AML-193 (cell line): ENCODE results near the gene SPTBN4.
A peak's percentile ranks its signal among the peaks of the same experiment; 100 is the strongest.
"Not testable (repeated sequence)": the region's sequence is repeated elsewhere in the genome, so short reads cannot be mapped to it uniquely, and the experiment has no call there.

Source experiments
- DNase-seq, 2 experiments: peaks; one replicate each; lab custom pipeline; 2025; lab: John Stamatoyannopoulos, UW

Gene SPTBN4

DNA sequence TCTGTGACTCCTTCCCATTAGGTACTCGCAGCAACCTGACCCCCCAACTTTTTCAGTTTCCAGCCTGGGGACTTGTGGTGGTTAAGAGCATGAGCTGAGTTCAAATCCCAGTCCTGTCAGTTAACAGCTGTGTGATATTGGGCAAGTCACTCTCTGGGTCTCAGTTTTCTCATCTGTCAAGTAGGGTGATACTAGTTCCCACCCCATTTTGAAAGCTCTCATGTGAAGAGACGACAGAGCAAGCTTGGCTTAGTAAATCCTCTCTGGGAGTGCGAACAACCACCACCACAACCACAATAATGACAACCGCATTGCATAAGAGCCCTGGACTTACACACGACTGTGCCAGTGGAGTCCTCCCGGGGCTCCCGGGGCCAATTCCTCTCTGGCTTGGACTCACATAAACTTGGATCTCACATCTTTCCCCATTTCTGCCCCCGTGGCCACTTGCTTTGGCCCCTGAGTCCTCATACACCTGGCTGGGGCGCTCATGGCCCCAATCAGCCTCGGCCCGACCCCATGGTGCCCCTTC is 1.7 kb upstream of the SPTBN4 start:
- peak; percentile 85 to 87 for DNase-seq

- peak; percentile 96 to 98 for DNase-seq
These were observed 1.1 kb upstream of the SPTBN4 start, which contains the start of gene BLVRB for GRCh38 chr19:40465557-40466218. TSS of gene BLVRB (minus strand) at chr19:40465745. CDS start at chr19:40465688, 57 bp downstream.

GRCh38 chr19:40466219-40466984 is 399 bp upstream of the SPTBN4 start:
- no peak for DNase-seq

DNA sequence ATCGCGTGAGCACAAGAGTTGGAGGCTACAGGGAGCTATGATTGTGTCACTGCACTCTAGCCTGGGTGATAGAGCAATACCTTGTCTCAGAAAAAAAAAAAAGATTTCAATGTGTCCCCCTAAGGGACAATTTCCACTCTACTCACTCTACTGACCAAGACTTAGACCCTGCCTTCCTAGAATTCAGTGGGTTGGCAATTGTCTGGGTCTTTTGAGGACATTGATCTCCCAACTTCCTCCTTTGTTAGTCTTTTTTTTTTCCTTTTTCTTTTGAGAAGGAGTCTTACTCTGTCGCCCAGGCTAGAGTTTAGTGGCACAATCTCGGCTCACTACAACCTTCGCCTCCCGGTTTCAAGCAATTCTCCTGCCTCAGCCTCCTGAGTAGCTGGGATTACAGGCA is 2.2 kb downstream of the SPTBN4 start:
- DNase-seq = peak; percentile 24 to 37

DNA sequence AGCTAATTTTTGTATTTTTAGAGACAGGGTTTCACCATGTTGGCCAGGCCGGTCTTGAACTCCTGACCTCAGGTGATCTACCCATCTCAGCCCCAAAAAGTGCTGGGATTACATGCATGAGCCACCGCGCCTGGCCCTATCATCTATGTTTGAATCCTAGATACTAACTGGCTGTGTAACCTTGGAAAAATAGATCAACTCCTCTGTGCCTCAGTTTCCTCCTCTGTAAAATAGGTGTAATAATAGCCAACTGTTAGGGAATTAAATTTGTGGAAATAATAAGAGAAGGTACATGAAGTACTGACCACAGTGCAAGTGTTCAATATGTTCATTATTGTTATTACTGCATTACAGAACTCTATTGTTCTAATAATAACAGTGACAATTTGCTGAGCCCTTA is 4.3 kb downstream of the SPTBN4 start:
- DNase-seq = no peak

GRCh38 chr19:40472516-40472915 is 5.7 kb downstream of the SPTBN4 start:
- DNase-seq = no peak

GRCh38 chr19:40474737-40475136 is 7.9 kb downstream of the SPTBN4 start:
- no peak for DNase-seq

GRCh38 chr19:40475878-40476644 is 9.3 kb downstream of the SPTBN4 start:
- DNase-seq = not testable (repeated sequence)

- DNase-seq = no peak
These were observed 19.2 kb downstream of the SPTBN4 start for GRCh38 chr19:40486017-40486416.

GRCh38 chr19:40489882-40490230 is 23.1 kb downstream of the SPTBN4 start:
- DNase-seq = no peak

DNA sequence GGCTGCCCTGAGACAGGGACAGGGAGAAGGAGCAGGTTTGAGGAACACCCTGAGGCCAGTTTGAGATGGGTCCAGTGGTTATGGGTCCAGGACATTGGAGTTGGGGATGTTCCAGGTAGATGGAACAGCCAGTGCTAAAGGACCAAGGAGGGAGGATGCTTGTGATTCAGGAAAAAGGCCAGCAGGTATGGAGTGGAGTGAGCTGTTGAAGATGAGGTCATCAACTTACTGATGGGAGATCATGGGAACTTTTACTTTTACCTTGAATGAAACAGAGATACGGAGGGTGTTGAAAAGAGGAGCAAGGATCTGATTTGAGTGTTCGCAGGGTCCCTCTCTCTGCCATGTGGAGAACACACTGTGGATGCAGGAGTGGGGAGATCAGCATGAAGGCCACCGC is 25.5 kb downstream of the SPTBN4 start:
- DNase-seq = no peak

- DNase-seq = no peak
These were observed 27.0 kb downstream of the SPTBN4 start for GRCh38 chr19:40493778-40494177.

DNA sequence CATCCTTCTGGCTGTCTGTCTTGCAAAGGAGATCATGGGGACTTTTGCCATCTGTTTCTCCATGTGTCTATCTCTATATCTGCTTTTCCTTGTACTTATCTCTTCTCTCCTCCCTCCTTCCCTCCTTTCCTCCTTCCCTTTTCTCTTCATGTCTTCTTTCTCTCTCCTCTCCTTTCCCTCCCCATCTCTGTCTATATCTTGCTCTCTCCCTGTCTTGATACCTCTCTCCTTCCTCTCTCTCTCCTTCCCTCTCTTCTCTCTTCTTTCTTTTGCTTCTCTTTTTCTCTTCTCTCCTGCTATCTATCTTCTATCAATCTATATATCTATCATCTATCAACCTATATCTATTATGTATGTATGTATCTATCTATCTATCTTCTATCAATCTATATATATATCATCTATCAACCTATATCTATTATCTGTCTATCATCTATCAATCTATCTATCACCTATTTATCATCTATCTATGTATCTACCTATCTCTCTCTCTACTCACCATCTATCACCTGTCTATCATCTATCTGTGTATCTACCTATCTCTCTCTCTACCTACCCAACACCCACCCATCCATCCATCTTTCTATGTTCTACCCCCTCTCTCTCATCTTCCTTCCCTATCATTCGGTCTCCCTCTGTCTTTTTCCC is 27.5 kb downstream of the SPTBN4 start:
- DNase-seq = no peak

- no peak for DNase-seq
These were observed 30.4 kb downstream of the SPTBN4 start for GRCh38 chr19:40497214-40497613.

DNA sequence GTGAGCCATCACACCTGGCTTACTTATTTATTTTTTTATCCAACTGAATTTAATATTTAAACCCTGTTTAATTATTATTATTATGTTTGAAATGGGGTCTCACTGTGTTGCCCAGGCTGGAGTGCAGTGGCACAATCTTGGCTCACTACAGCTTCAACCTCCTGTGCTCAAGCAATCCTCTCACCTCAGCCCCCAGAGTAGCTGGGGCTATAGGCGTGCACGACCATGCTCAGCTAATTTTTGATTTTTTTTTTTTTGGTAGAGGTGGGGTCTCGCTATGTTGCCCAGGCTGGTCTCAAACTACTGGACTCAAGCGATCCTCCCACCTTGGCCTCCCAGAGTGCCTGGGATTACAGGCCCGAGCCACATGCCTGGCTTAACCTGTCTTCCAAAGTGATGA is 32.5 kb downstream of the SPTBN4 start:
- no peak for DNase-seq

- not testable (repeated sequence) for DNase-seq
These were observed 34.1 kb downstream of the SPTBN4 start for GRCh38 chr19:40500678-40501530.

GRCh38 chr19:40501599-40501998 is 34.8 kb downstream of the SPTBN4 start:
- DNase-seq = no peak

DNA sequence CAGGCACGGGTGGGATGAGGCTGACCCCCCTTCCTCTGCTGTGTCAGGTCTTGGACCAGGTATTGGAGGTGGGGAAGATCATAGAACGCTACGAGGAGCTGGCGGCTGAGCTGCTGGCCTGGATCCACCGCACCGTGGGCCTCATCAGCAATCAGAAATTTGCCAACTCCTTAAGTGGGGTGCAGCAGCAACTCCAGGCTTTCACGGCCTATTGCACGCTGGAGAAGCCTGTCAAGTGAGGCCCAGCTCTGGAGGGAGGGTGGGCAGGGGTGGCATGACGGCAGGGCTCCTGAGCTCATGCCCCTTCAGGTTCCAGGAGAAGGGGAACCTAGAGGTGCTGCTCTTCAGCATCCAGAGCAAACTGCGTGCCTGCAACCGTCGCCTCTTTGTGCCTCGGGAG is 35.3 kb downstream of the SPTBN4 start:
- no peak for DNase-seq

DNA sequence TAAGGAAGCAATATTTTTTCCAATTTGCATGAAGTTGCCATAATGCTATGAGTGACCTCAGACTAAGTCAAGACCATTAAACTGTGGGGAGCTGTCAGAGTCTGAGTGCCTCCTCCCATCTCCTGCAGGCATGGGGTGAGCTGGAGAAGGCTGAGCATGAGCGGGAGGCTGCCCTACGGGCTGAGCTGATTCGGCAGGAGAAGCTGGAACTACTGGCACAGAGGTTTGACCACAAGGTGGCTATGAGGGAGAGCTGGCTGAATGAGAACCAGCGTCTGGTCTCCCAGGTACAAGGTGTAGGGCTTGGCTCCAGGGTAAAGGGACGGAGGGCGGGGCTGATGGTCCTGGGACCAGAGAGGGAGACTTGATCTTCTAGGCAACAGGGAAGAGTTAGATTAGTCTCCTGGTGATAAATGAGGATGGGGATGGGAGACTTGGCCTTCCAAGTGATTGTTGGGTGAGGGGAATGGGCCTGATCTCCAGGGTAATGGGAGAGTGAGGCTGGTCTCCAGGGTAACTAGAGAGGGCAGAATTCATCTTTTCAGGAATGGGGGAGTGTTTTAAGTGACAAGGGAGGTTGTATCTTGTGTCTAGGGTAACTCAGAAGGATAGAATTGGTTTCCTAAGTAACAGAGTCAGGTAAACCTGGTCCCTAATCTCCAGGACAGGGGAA is 36.0 kb downstream of the SPTBN4 start:
- no peak for DNase-seq

DNA sequence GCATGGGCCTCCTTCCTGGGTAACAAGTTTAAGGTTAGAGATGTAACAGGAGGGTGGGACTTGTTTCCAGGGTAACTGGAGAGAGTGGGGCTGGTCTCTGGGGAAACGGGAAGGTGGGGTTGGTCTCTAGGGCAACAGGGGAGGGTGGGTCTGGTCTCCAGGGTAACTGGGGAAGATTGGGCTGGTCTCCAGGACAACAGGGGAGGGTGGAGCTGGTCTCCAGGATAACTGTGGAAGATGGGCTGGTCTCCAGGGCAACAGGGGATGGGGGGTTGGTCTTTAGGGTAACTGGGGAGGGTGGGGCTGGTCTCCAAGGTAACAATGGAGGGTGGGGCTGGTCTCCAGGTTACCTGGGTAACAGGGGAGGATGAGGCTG is 36.5 kb downstream of the SPTBN4 start:
- no peak for DNase-seq

- no peak for DNase-seq
These were observed 39.3 kb downstream of the SPTBN4 start for GRCh38 chr19:40506099-40506498.
